Measurements from ENCODE around the gene ARHGAP18. TPM values are rescaled to one million over a fixed set of nuclear protein-coding genes. Genes with fewer than 3 reads are reported as not detected.

The ARHGAP18 gene
- total RNA-seq, 1 donor from 2014 or later: 5.6 TPM

DNA sequence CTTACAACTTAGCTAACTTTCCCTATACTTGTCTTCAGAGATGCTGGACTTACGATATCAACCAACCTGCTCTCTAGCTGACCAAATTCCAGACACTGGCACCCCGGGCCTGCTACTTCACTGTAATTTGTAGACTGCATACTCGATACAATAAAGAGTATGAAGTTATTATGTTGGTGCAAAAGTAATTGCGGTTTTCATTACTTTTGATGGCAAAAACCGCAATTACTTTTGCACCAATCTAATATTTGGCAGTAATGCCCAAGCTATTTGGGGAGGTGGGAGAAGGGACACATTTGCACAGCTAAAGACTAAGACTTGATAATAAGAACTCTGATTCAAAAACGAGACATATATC, 34.9 kb upstream of the ARHGAP18 start:
- Histone ChIP-seq H3K27me3 (ENCODE audit: low read depth) (no peaks in the 10 kb centered on the region), H3K4me1 (peaks cover 20% of the 10 kb centered on the region), H3K4me3 (no peak overlapping the region), H3K36me3 (no peaks in the 10 kb centered on the region), H3K9me3 (replicated peaks) (no peaks in the 10 kb centered on the region), H3K27ac (replicated peaks) (no peak overlapping the region)
- intact Hi-C loops (cut with micrococcal nuclease): no loop called here
- DNase-seq: no peak
- no peak for TF ChIP-seq CTCF (IDR thresholded peaks at IDR 0.05; ENCODE audit: borderline replicate concordance)

DNA sequence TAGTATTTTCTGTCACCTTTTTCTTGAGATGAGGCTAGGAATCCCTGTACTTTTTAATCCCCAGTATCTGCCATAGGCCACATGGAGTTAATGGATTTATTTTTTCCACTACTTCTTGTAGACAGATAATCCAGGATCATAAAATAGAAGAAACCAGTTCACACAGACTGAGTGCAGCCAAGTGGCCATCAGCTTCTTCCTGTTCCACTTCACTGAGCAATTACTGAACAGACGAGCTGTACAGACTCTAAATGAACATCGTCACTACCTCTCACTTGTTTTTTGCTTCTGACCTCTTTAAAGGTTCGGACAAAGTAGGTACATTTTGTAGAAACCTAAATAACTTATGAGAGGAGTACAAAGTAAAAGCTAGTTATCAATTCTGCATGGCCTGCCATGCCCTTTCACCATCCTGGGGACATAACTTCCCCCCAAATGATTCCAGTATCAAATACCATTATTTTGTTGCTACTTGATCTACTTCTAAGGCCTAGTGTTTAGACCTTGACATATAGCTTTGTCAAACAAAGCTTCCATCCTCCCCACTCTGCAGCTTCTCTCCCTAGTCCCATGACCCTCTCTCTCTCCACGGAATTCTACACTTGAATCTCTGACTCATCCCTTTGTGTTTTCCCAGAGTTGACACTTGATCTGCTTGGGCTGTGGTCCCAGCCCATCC, 34.4 kb upstream of the ARHGAP18 start:
- no peak overlapping the region for H3K4me3 ChIP-seq
- peaks cover 15% of the 10 kb centered on the region for H3K4me1 ChIP-seq
- intact Hi-C loops (cut with micrococcal nuclease): no loop called here
- H3K9me3 ChIP-seq (replicated peaks): no peaks in the 10 kb centered on the region
- no peak overlapping the region for H3K27ac ChIP-seq (replicated peaks)
- no peak for TF ChIP-seq CTCF (IDR thresholded peaks at IDR 0.05; ENCODE audit: borderline replicate concordance)
- no peaks in the 10 kb centered on the region for H3K27me3 ChIP-seq (ENCODE audit: low read depth)
- no peak for DNase-seq
- H3K36me3 ChIP-seq: no peaks in the 10 kb centered on the region

- DNase-seq: no peak
- Histone ChIP-seq H3K27me3 (ENCODE audit: low read depth) (no peaks in the 10 kb centered on the region), H3K4me3 (no peak overlapping the region), H3K4me1 (no peaks in the 10 kb centered on the region), H3K36me3 (no peaks in the 10 kb centered on the region), H3K9me3 (replicated peaks) (no peaks in the 10 kb centered on the region), H3K27ac (replicated peaks) (no peak overlapping the region)
- no peak for TF ChIP-seq CTCF (IDR thresholded peaks at IDR 0.05; ENCODE audit: borderline replicate concordance)
- intact Hi-C loops (cut with micrococcal nuclease): no loop called here
Measured at GRCh38 chr6:129740013-129740412, 30.0 kb upstream of the ARHGAP18 start.

GRCh38 chr6:129736105-129736504, 26.1 kb upstream of the ARHGAP18 start:
- intact Hi-C loops (cut with micrococcal nuclease): no loop called here
- no peak for TF ChIP-seq CTCF (IDR thresholded peaks at IDR 0.05; ENCODE audit: borderline replicate concordance)

DNA sequence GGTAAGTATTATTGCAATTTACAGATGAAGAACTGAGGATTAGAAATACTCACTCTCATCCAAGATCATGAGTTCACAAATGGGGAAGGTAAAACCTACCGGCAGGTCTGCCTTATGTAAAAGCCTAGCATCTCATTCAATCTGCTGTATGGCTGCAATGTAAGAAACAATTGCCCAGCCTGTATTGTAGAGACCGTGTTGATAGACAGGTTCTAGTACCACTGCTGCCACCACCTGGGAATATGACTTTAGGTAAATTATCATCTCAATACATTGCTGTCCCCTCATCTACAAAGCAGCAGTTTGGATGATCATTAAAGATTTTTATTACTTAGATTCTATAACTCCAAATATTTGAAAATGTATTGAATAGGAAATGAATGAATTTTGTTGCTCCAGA, 23.3 kb upstream of the ARHGAP18 start:
- Histone ChIP-seq H3K27me3 (ENCODE audit: low read depth) (no peaks in the 10 kb centered on the region), H3K4me1 (no peaks in the 10 kb centered on the region), H3K9me3 (replicated peaks) (no peaks in the 10 kb centered on the region), H3K27ac (replicated peaks) (no peak overlapping the region), H3K36me3 (no peaks in the 10 kb centered on the region), H3K4me3 (no peak overlapping the region)
- intact Hi-C loops (cut with micrococcal nuclease): loop anchor here (5.0 kb wide), 1 partner anchor 136 kb away; no protein-coding TSS in a partner anchor
- no peak for TF ChIP-seq CTCF (IDR thresholded peaks at IDR 0.05; ENCODE audit: borderline replicate concordance)
- DNase-seq: no peak

More at GRCh38 chr6:129736105-129736504, 26.1 kb upstream of the ARHGAP18 start:
- no peaks in the 10 kb centered on the region for H3K9me3 ChIP-seq (replicated peaks)
- no peak overlapping the region for H3K4me3 ChIP-seq
- no peak for DNase-seq
- H3K4me1 ChIP-seq: no peaks in the 10 kb centered on the region
- no peaks in the 10 kb centered on the region for H3K27me3 ChIP-seq (ENCODE audit: low read depth)
- H3K36me3 ChIP-seq: no peaks in the 10 kb centered on the region
- H3K27ac ChIP-seq (replicated peaks): no peak overlapping the region
